Hepatocyte (in vitro differentiated cells): ENCODE data around the gene TTYH2.

ENCODE experiments used
- EZH2 ChIP-seq: fragments of 200-600 bp; sonication (generic); IDR thresholded peaks from 2 replicates; pipeline ENCODE4 v1.6.1; 2016; ENCODE audit warnings: antibody characterized with exemption, mild to moderate bottlenecking, borderline replicate concordance
- EZH2phosphoT487 ChIP-seq: fragments of 200-600 bp; sonication (generic); IDR thresholded peaks from one replicate; pipeline ENCODE4 v1.6.1; 2018; ENCODE audit warnings: antibody characterized with exemption, mild to moderate bottlenecking, low read depth, moderate library complexity; ENCODE audit not compliant: unreplicated experiment, severe bottlenecking
- TF ChIP-seq, protein P1 (sequence below): fragments of 200-600 bp; sonication (generic); IDR thresholded peaks from 2 replicates; pipeline ENCODE4 v1.5.1; 2016; ENCODE audit warnings: antibody characterized with exemption, mild to moderate bottlenecking; ENCODE audit not compliant: poor library complexity

DNA sequence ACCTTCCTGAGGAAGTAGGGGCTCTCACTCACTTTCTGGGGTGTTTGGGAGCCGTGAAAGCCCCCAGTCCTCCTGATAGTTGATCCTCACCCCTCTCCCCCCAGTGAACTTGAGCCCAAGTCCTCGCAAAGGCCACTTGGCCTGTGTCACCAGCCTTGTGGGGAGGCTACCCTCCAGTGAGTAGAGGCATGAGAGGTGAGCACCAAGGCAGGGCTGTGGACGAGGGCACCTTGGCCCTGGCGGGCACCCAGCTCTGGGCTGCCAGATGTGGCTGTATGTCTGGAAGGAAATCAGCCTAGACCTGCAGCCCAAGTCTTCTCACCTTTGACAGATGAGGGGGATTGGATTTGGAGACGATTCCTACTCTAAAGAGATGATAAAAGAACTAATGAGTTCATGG is 3.1 kb downstream of the TTYH2 start:
- TF ChIP-seq, protein P1, sequence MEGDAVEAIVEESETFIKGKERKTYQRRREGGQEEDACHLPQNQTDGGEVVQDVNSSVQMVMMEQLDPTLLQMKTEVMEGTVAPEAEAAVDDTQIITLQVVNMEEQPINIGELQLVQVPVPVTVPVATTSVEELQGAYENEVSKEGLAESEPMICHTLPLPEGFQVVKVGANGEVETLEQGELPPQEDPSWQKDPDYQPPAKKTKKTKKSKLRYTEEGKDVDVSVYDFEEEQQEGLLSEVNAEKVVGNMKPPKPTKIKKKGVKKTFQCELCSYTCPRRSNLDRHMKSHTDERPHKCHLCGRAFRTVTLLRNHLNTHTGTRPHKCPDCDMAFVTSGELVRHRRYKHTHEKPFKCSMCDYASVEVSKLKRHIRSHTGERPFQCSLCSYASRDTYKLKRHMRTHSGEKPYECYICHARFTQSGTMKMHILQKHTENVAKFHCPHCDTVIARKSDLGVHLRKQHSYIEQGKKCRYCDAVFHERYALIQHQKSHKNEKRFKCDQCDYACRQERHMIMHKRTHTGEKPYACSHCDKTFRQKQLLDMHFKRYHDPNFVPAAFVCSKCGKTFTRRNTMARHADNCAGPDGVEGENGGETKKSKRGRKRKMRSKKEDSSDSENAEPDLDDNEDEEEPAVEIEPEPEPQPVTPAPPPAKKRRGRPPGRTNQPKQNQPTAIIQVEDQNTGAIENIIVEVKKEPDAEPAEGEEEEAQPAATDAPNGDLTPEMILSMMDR = no peak
- TF ChIP-seq EZH2 = no peak
- TF ChIP-seq EZH2phosphoT487 = no peak
